GM19395 (cell line): ENCODE data around the gene CARD10.
"Not testable (repeated sequence)": the region's sequence is repeated elsewhere in the genome, so short reads cannot be mapped to it uniquely, and the experiment has no call there.

Source experiments
- ATAC-seq: cut with Tn5 transposase; IDR thresholded peaks from one replicate; pipeline ENCODE4 v1.9.1; 2021; ENCODE audit warnings: mild to moderate bottlenecking, moderate library complexity; ENCODE audit not compliant: unreplicated experiment

Gene CARD10

GRCh38 chr22:37555029-37555428 lies 35.8 kb upstream of the CARD10 start:
- ATAC-seq, result no peak

- ATAC-seq, result no peak
These were observed 34.5 kb upstream of the CARD10 start for GRCh38 chr22:37553725-37554124.

GRCh38 chr22:37552524-37553163 lies 33.4 kb upstream of the CARD10 start:
- no peak for ATAC-seq

GRCh38 chr22:37551981-37552380 lies 32.8 kb upstream of the CARD10 start:
- no peak for ATAC-seq

GRCh38 chr22:37550921-37551320 lies 31.7 kb upstream of the CARD10 start:
- ATAC-seq, result not testable (repeated sequence)

GRCh38 chr22:37549704-37550059 lies 30.5 kb upstream of the CARD10 start:
- no peak for ATAC-seq

GRCh38 chr22:37547251-37547741 lies 28.1 kb upstream of the CARD10 start:
- ATAC-seq, result no peak

GRCh38 chr22:37546437-37547250 lies 27.4 kb upstream of the CARD10 start:
- ATAC-seq, result no peak

- no peak for ATAC-seq
These were observed 26.7 kb upstream of the CARD10 start for GRCh38 chr22:37545703-37546436.

- no peak for ATAC-seq
These were observed 25.9 kb upstream of the CARD10 start for GRCh38 chr22:37544955-37545702.

GRCh38 chr22:37542959-37543358 lies 23.7 kb upstream of the CARD10 start:
- ATAC-seq, result no peak

GRCh38 chr22:37542416-37542815 lies 23.2 kb upstream of the CARD10 start:
- ATAC-seq, result not testable (repeated sequence)

- not testable (repeated sequence) for ATAC-seq
These were observed 20.6 kb upstream of the CARD10 start for GRCh38 chr22:37539790-37540189.

- ATAC-seq, result peak; percentile 73
These were observed 19.6 kb upstream of the CARD10 start for GRCh38 chr22:37538590-37539357.

- no peak for ATAC-seq
These were observed 15.9 kb upstream of the CARD10 start for GRCh38 chr22:37535159-37535558.

- ATAC-seq, result no peak
These were observed 15.2 kb upstream of the CARD10 start for GRCh38 chr22:37534445-37534844.

- no peak for ATAC-seq
These were observed 14.8 kb upstream of the CARD10 start for GRCh38 chr22:37533995-37534394.

- no peak for ATAC-seq
These were observed 10.6 kb upstream of the CARD10 start for GRCh38 chr22:37529652-37530345.

GRCh38 chr22:37527952-37528351 lies 8.7 kb upstream of the CARD10 start:
- ATAC-seq, result not testable (repeated sequence)
